ENCODE measurements around the gene FAHD1.

Gene FAHD1

GRCh38 chr16:1845985-1846384 is 19.0 kb downstream of the FAHD1 start:
- ATAC-seq (ENCODE audit: low read depth) = no peak
- Histone ChIP-seq H3K4me3 (ENCODE audit: severe bottlenecking) (no peak overlapping the region), H3K27me3 (ENCODE audit: insufficient read depth, poor library complexity, severe bottlenecking) (peaks cover 3% of the 10 kb centered on the region), H3K36me3 (ENCODE audit: low read depth) (no peaks in the 10 kb centered on the region), H3K9me3 (ENCODE audit: severe bottlenecking) (no peaks in the 10 kb centered on the region), H3K27ac (ENCODE audit: poor library complexity, severe bottlenecking) (no peak overlapping the region), H3K4me1 (ENCODE audit: insufficient read depth, poor library complexity, severe bottlenecking) (no peaks in the 10 kb centered on the region)
- TF ChIP-seq, protein P1, sequence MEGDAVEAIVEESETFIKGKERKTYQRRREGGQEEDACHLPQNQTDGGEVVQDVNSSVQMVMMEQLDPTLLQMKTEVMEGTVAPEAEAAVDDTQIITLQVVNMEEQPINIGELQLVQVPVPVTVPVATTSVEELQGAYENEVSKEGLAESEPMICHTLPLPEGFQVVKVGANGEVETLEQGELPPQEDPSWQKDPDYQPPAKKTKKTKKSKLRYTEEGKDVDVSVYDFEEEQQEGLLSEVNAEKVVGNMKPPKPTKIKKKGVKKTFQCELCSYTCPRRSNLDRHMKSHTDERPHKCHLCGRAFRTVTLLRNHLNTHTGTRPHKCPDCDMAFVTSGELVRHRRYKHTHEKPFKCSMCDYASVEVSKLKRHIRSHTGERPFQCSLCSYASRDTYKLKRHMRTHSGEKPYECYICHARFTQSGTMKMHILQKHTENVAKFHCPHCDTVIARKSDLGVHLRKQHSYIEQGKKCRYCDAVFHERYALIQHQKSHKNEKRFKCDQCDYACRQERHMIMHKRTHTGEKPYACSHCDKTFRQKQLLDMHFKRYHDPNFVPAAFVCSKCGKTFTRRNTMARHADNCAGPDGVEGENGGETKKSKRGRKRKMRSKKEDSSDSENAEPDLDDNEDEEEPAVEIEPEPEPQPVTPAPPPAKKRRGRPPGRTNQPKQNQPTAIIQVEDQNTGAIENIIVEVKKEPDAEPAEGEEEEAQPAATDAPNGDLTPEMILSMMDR (IDR thresholded peaks at IDR 0.05; ENCODE audit: poor library complexity, severe bottlenecking) = no peak
- DNase-seq (ENCODE audit: low spot score) = no peak

DNA sequence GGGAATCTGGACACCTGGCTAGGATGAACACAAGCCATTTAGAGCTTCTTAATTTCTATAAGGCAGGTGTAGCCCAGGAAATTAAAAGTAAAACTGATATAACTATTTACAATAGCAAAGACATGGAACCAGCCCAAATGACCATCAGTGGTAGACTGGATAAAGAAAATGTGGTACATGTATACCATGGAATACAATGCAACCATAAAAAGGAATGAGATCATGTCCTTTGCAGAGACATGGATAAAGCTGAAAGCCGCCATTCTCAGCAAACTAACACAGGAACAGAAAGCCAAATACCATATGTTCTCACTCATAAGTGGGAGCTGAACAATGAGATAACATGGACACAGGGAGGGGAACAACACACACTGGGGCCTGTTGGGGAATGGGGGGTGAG is 19.4 kb downstream of the FAHD1 start:
- H3K27me3 ChIP-seq (ENCODE audit: insufficient read depth, poor library complexity, severe bottlenecking) = peaks cover 3% of the 10 kb centered on the region
- no peaks in the 10 kb centered on the region for H3K4me1 ChIP-seq (ENCODE audit: insufficient read depth, poor library complexity, severe bottlenecking)
- no peak overlapping the region for H3K4me3 ChIP-seq (ENCODE audit: severe bottlenecking)
- TF ChIP-seq, protein P1 (IDR thresholded peaks at IDR 0.05; ENCODE audit: poor library complexity, severe bottlenecking) = no peak
- DNase-seq (ENCODE audit: low spot score) (no peak), ATAC-seq (ENCODE audit: low read depth) (no peak)
- no peaks in the 10 kb centered on the region for H3K9me3 ChIP-seq (ENCODE audit: severe bottlenecking)
- H3K27ac ChIP-seq (ENCODE audit: poor library complexity, severe bottlenecking) = no peak overlapping the region
- no peaks in the 10 kb centered on the region for H3K36me3 ChIP-seq (ENCODE audit: low read depth)

- TF ChIP-seq, protein P1 (IDR thresholded peaks at IDR 0.05; ENCODE audit: poor library complexity, severe bottlenecking) = no peak
- no peak for DNase-seq (ENCODE audit: low spot score)
Observed at GRCh38 chr16:1850981-1851380, 24.0 kb downstream of the FAHD1 start.

GRCh38 chr16:1851793-1852192 is 24.8 kb downstream of the FAHD1 start:
- Histone ChIP-seq H3K27me3 (ENCODE audit: insufficient read depth, poor library complexity, severe bottlenecking) (peaks cover 3% of the 10 kb centered on the region), H3K4me1 (ENCODE audit: insufficient read depth, poor library complexity, severe bottlenecking) (no peaks in the 10 kb centered on the region), H3K4me3 (ENCODE audit: severe bottlenecking) (no peak overlapping the region), H3K27ac (ENCODE audit: poor library complexity, severe bottlenecking) (no peak overlapping the region), H3K9me3 (ENCODE audit: severe bottlenecking) (no peaks in the 10 kb centered on the region), H3K36me3 (ENCODE audit: low read depth) (no peaks in the 10 kb centered on the region)
- DNase-seq (ENCODE audit: low spot score) = no peak
- TF ChIP-seq, protein P1 (IDR thresholded peaks at IDR 0.05; ENCODE audit: poor library complexity, severe bottlenecking) = no peak
- no peak for ATAC-seq (ENCODE audit: low read depth)

More at GRCh38 chr16:1850981-1851380, 24.0 kb downstream of the FAHD1 start:
- ATAC-seq (ENCODE audit: low read depth) = no peak
- Histone ChIP-seq H3K36me3 (ENCODE audit: low read depth) (no peaks in the 10 kb centered on the region), H3K27me3 (ENCODE audit: insufficient read depth, poor library complexity, severe bottlenecking) (peaks cover 3% of the 10 kb centered on the region), H3K4me3 (ENCODE audit: severe bottlenecking) (no peak overlapping the region), H3K9me3 (ENCODE audit: severe bottlenecking) (no peaks in the 10 kb centered on the region), H3K27ac (ENCODE audit: poor library complexity, severe bottlenecking) (no peak overlapping the region), H3K4me1 (ENCODE audit: insufficient read depth, poor library complexity, severe bottlenecking) (no peaks in the 10 kb centered on the region)

- no peak for ATAC-seq (ENCODE audit: low read depth)
- peaks cover 22% of the 10 kb centered on the region for H3K27me3 ChIP-seq (ENCODE audit: insufficient read depth, poor library complexity, severe bottlenecking)
Observed at GRCh38 chr16:1857433-1858097, 30.6 kb downstream of the FAHD1 start.

More at GRCh38 chr16:1857433-1858097, 30.6 kb downstream of the FAHD1 start:
- Histone ChIP-seq H3K4me3 (ENCODE audit: severe bottlenecking) (no peak overlapping the region), H3K4me1 (ENCODE audit: insufficient read depth, poor library complexity, severe bottlenecking) (no peaks in the 10 kb centered on the region), H3K27ac (ENCODE audit: poor library complexity, severe bottlenecking) (no peak overlapping the region), H3K9me3 (ENCODE audit: severe bottlenecking) (no peaks in the 10 kb centered on the region), H3K36me3 (ENCODE audit: low read depth) (no peaks in the 10 kb centered on the region)
- TF ChIP-seq, protein P1 (IDR thresholded peaks at IDR 0.05; ENCODE audit: poor library complexity, severe bottlenecking) = no peak
- DNase-seq (ENCODE audit: low spot score) = no peak

All from RWPE2 (cell line).